Lung (tissue), 13 donors: Measurements from ENCODE around the gene SPRR4. TPM values are rescaled to one million over a fixed set of nuclear protein-coding genes. Genes with fewer than 3 reads are reported as not detected.
"Not testable (repeated sequence)": the region's sequence is repeated elsewhere in the genome, so short reads cannot be mapped to it uniquely, and the experiment has no call there.

ENCODE experiments used
- ATAC-seq: fragments of 200-7000 bp; cut with Tn5 transposase; one replicate; pipeline ENCODE4 v1.9.1; 2020; ENCODE audit warnings: moderate number of reproducible peaks; ENCODE audit not compliant: insufficient read depth, low FRiP score
- DNase-seq, 3 donors: peaks; one replicate each; pipeline ENCODE4 v3.0.0-alpha.2; 2013 to 2017
- H3K27ac ChIP-seq, 2 donors: one replicate each; pipeline ENCODE4 v1.5.1; 2013; ENCODE audit warnings: mild to moderate bottlenecking in 2 of 2, moderate library complexity in 2 of 2, control low read depth in 1 of 2, inconsistent platforms in 1 of 2, low read depth in 1 of 2, low read length in 1 of 2
- H3K27me3 ChIP-seq, 3 donors: one replicate each; pipeline ENCODE4 v1.5.1; 2013; ENCODE audit warnings: low read length in 2 of 3; ENCODE audit not compliant: control insufficient read depth in 3 of 3, insufficient read depth in 3 of 3
- H3K36me3 ChIP-seq, 4 donors: one replicate each; pipeline ENCODE4 v1.5.1; 2013; ENCODE audit warnings: low read length in 4 of 4, mild to moderate bottlenecking in 1 of 4, moderate library complexity in 1 of 4; ENCODE audit not compliant: control insufficient read depth in 4 of 4, insufficient read depth in 4 of 4
- H3K4me1 ChIP-seq, 5 donors: one replicate each; pipeline ENCODE4 v1.5.1; 2013; ENCODE audit warnings: low read length in 5 of 5, mild to moderate bottlenecking in 2 of 5, moderate library complexity in 1 of 5; ENCODE audit not compliant: control insufficient read depth in 5 of 5, insufficient read depth in 5 of 5
- H3K4me3 ChIP-seq: one replicate; pipeline ENCODE4 v1.5.1; 2013; ENCODE audit warnings: mild to moderate bottlenecking, control low read depth, moderate library complexity
- H3K9ac ChIP-seq, 2 donors: one replicate each; pipeline ENCODE4 v1.5.1; 2013; ENCODE audit warnings: low read length in 2 of 2, control low read depth in 1 of 2; ENCODE audit not compliant: insufficient read depth in 1 of 2
- H3K9me3 ChIP-seq, 4 donors: one replicate each; pipeline ENCODE4 v1.5.1; 2013; ENCODE audit warnings: low read length in 3 of 4, mild to moderate bottlenecking in 1 of 4, moderate library complexity in 1 of 4; ENCODE audit not compliant: control insufficient read depth in 4 of 4, insufficient read depth in 3 of 4
- CTCF ChIP-seq: IDR thresholded peaks from 2 replicates; pipeline ENCODE4 v1.5.1; 2012; ENCODE audit warnings: mild to moderate bottlenecking; ENCODE audit errors: control extremely low read depth, extremely low read depth
- WGBS, 2 donors: extraction: QIAGEN DNeasy Blood & Tissue Kit; methylation state at CpG; one replicate each; pipeline ENCODE4 v1.1.7; 2013; 5-methylcytosine and 5-hydroxymethylcytosine counted together
- polyA plus RNA-seq, 2 donors: library from polyadenylated mRNA; stranded (reverse); fragments of 200-250 nt; gene quantifications; one replicate each; pipeline ENCODE4 v1.2.1, GENCODE V29; 2013
- small RNA-seq: library from RNA; depleted of rRNA; stranded (forward); fragments of <200 nt; gene quantifications from one replicate; pipeline ENCODE3, GENCODE V24; 2014; ENCODE audit warnings: low replicate concordance
- total RNA-seq, 2 donors: library from RNA; depleted of rRNA in 1 of 2; stranded (reverse); fragments of >200 nt in 1 of 2; gene quantifications; one replicate each; pipeline ENCODE4 v1.2.1, GENCODE V29; 2014 to 2021
- donor health status: control.
- donor health status: control.
- donor health status: Bipolar disorder and iron deficiency.
- donor health status: healthy.
- donor health status: DM: yes; HTN: yes; CAD: no.

Gene SPRR4
- total and polyA plus RNA-seq, 4 donors: not detected

GRCh38 chr1:153000294-153000693, 29.8 kb downstream of the SPRR4 start:
- no peak overlapping the region for H3K4me3 ChIP-seq
- 83 to 88% methylated on average over 1 of the region's 1 CpG for WGBS, 2 donors
- ATAC-seq: no peak
- H3K36me3 ChIP-seq: no peaks in the 10 kb centered on the region
- no peak overlapping the region for H3K27ac ChIP-seq
- H3K9ac ChIP-seq: no peak overlapping the region
- peaks cover 0 to 2% (median under 1%) of the 10 kb centered on the region in 4 donors for H3K9me3 ChIP-seq
- H3K4me1 ChIP-seq: no peaks in the 10 kb centered on the region
- no peak for TF ChIP-seq CTCF
- H3K27me3 ChIP-seq: no peaks in the 10 kb centered on the region
- DNase-seq: no peak

GRCh38 chr1:153001382-153001781, 30.9 kb downstream of the SPRR4 start, which contains the start of gene SPRR3:
TSS of gene SPRR3 (plus strand) at chr1:153001749. CDS start at chr1:153003021, 1,272 bp downstream.
- H3K36me3 ChIP-seq: no peaks in the 10 kb centered on the region
- no peak within 1 kb of the TSS for H3K9ac ChIP-seq
- H3K27me3 ChIP-seq: no peaks in the 10 kb centered on the region
- WGBS, 2 donors: 61 to 66% methylated on average over 2 of the region's 2 CpGs
- H3K27ac ChIP-seq: no peak within 1 kb of the TSS
- no peaks in the 10 kb centered on the region for H3K4me1 ChIP-seq
- no peak for ATAC-seq
- no peak within 1 kb of the TSS for H3K4me3 ChIP-seq
- no peak for TF ChIP-seq CTCF
- DNase-seq: no peak
- H3K9me3 ChIP-seq: peaks cover 0 to 2% (median 0%) of the 10 kb centered on the region in 4 donors

GRCh38 chr1:153011235-153011758, 40.8 kb downstream of the SPRR4 start:
- not testable (repeated sequence) for H3K4me1 ChIP-seq, H3K9ac ChIP-seq, H3K9me3 ChIP-seq, H3K27me3 ChIP-seq, DNase-seq, H3K27ac ChIP-seq, H3K36me3 ChIP-seq, ATAC-seq, H3K4me3 ChIP-seq
- WGBS, 2 donors: 85 to 91% methylated on average over 8 of the region's 8 CpGs

- not testable (repeated sequence) for H3K27me3 ChIP-seq, H3K4me1 ChIP-seq, ATAC-seq, H3K9ac ChIP-seq, DNase-seq, H3K36me3 ChIP-seq, H3K9me3 ChIP-seq, H3K4me3 ChIP-seq, H3K27ac ChIP-seq
- 10 to 20% methylated on average over 2 of the region's 2 CpGs for WGBS, 2 donors
Observed at GRCh38 chr1:153021829-153022228, 51.4 kb downstream of the SPRR4 start.

Small RNA genes within 50 kb of the gene (small RNA-seq; reads per million reads assigned to genes)
- gene RF00322 (not detected), gene SPRR1A (not detected)

Other genes starting within 250 kb of the SPRR4 start
- not detected for gene KPRP, start 212.6 kb upstream of the SPRR4 start, total RNA-seq
- not detected for gene KPRP, start 212.6 kb upstream of the SPRR4 start, polyA plus RNA-seq
- not detected for gene LCE1F, start 195.5 kb upstream of the SPRR4 start, total RNA-seq
- not detected for gene LCE1F, start 195.5 kb upstream of the SPRR4 start, polyA plus RNA-seq
- gene LCE1E, start 184.4 kb upstream of the SPRR4 start, total RNA-seq: not detected
- not detected for gene LCE1E, start 184.4 kb upstream of the SPRR4 start, polyA plus RNA-seq
- not detected for gene LCE1D, start 173.9 kb upstream of the SPRR4 start, total RNA-seq
- not detected for gene LCE1D, start 173.9 kb upstream of the SPRR4 start, polyA plus RNA-seq
- gene LCE1C, start 164.0 kb upstream of the SPRR4 start, total RNA-seq: not detected
- gene LCE1C, start 164.0 kb upstream of the SPRR4 start, polyA plus RNA-seq: not detected
- not detected for gene LCE1B, start 158.7 kb upstream of the SPRR4 start, total RNA-seq
- gene LCE1B, start 158.7 kb upstream of the SPRR4 start, polyA plus RNA-seq: not detected
- not detected for gene LCE1A, start 143.2 kb upstream of the SPRR4 start, total RNA-seq
- not detected for gene LCE1A, start 143.2 kb upstream of the SPRR4 start, polyA plus RNA-seq
- gene LCE6A, start 127.8 kb upstream of the SPRR4 start, total RNA-seq: not detected
- gene LCE6A, start 127.8 kb upstream of the SPRR4 start, polyA plus RNA-seq: not detected
- gene LCE7A, start 110.7 kb upstream of the SPRR4 start, total RNA-seq: not detected
- not detected for gene LCE7A, start 110.7 kb upstream of the SPRR4 start, polyA plus RNA-seq
- not detected for gene SMCP, start 92.3 kb upstream of the SPRR4 start, total RNA-seq
- not detected for gene SMCP, start 92.3 kb upstream of the SPRR4 start, polyA plus RNA-seq
- gene IVL, start 62.1 kb upstream of the SPRR4 start, total RNA-seq: under 1 TPM in 1 of 2 donors, not detected in 1; 0.31 TPM
- under 1 TPM; 0.22 to 0.52 TPM for gene IVL, start 62.1 kb upstream of the SPRR4 start, polyA plus RNA-seq
- not detected for gene SPRR5, start 23.4 kb upstream of the SPRR4 start, total RNA-seq
- under 1 TPM in 1 of 2 donors, not detected in 1; 0.05 TPM for gene SPRR5, start 23.4 kb upstream of the SPRR4 start, polyA plus RNA-seq
- gene SPRR1A, start 13.4 kb downstream of the SPRR4 start, total RNA-seq: not detected
- not detected for gene SPRR1A, start 13.4 kb downstream of the SPRR4 start, polyA plus RNA-seq
- 1 to 10 TPM in 1 of 2 donors, not detected in 1; 1.9 TPM for gene SPRR3, start 31.1 kb downstream of the SPRR4 start, total RNA-seq
- 1 to 10 TPM in 1 of 2 donors, under 1 TPM in 1; 0.50 to 1.2 TPM for gene SPRR3, start 31.1 kb downstream of the SPRR4 start, polyA plus RNA-seq
- gene SPRR1B, start 60.6 kb downstream of the SPRR4 start, total RNA-seq: not detected
- gene SPRR1B, start 60.6 kb downstream of the SPRR4 start, polyA plus RNA-seq: 1 to 10 TPM in 1 of 2 donors, under 1 TPM in 1; 0.31 to 1.9 TPM
- gene SPRR2D, start 70.5 kb downstream of the SPRR4 start, total RNA-seq: not detected
- 1 to 10 TPM; 1.0 to 2.5 TPM for gene SPRR2D, start 70.5 kb downstream of the SPRR4 start, polyA plus RNA-seq
- gene SPRR2A, start 86.9 kb downstream of the SPRR4 start, total RNA-seq: under 1 TPM in 1 of 2 donors, not detected in 1; 0.82 TPM
- 1 to 10 TPM in 1 of 2 donors, not detected in 1; 4.5 TPM for gene SPRR2A, start 86.9 kb downstream of the SPRR4 start, polyA plus RNA-seq
- not detected for gene SPRR2B, start 101.0 kb downstream of the SPRR4 start, total RNA-seq
- gene SPRR2B, start 101.0 kb downstream of the SPRR4 start, polyA plus RNA-seq: not detected
- not detected for gene SPRR2E, start 123.9 kb downstream of the SPRR4 start, total RNA-seq
- under 1 TPM; 0.33 to 0.60 TPM for gene SPRR2E, start 123.9 kb downstream of the SPRR4 start, polyA plus RNA-seq
- not detected for gene SPRR2F, start 142.9 kb downstream of the SPRR4 start, total RNA-seq
- under 1 TPM in 1 of 2 donors, not detected in 1; 0.73 TPM for gene SPRR2F, start 142.9 kb downstream of the SPRR4 start, polyA plus RNA-seq
- gene SPRR2G, start 180.2 kb downstream of the SPRR4 start, total RNA-seq: not detected
- not detected for gene SPRR2G, start 180.2 kb downstream of the SPRR4 start, polyA plus RNA-seq
- not detected for gene LELP1, start 232.8 kb downstream of the SPRR4 start, total RNA-seq
- gene LELP1, start 232.8 kb downstream of the SPRR4 start, polyA plus RNA-seq: not detected
- gene PRR9, start 246.9 kb downstream of the SPRR4 start, total RNA-seq: not detected
- under 1 TPM in 1 of 2 donors, not detected in 1; 0.22 TPM for gene PRR9, start 246.9 kb downstream of the SPRR4 start, polyA plus RNA-seq